ENCODE results near the gene SMAD7.

- TF ChIP-seq CTCF (conservative IDR thresholded peaks at IDR 0.05): no peak
- no peak for TF ChIP-seq ZFX (IDR thresholded peaks at IDR 0.05)
These were observed 46.2 kb upstream of the SMAD7 start for GRCh38 chr18:48996901-48997463.
